ENCODE data around the gene ZNF467. TPM values are rescaled to one million over a fixed set of nuclear protein-coding genes. Genes with fewer than 3 reads are reported as not detected.

Gene ZNF467
- total RNA-seq, 1 donor from 2014 or later = 10.1 TPM

DNA sequence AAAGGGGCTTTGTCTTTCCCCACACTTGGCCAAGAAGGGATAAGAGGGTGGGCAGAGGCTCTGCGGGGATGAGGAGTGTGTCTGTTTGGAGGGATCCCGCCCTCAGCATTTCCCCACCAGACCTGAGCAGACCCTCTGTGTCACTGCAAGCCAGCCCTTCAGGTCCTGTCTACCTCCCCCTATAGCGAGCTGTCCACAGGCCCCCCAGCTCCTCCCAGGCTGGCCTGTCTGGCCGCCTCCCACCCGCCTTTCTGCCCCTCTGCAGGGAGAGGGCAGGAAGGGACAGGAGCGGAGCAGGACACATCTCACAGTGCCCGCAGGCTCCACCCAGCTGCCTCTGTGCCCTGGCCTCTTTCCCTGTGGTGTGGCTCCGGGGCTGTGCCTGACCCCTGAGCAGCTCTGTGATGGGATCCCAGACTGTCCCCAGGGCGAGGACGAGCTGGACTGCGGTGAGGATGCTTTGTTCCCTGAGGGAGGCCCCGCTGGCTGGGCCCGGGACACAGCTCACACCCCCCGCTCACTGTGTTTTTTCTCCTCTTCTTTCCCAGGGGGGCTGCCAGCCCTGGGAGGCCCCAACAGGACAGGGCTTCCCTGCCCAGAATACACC is 17.5 kb upstream of the ZNF467 start:
- DNase-seq (ENCODE audit: low spot score) (no peak), ATAC-seq (no peak)
- intact Hi-C loops (cut with DNase I) = no loop called here

DNA sequence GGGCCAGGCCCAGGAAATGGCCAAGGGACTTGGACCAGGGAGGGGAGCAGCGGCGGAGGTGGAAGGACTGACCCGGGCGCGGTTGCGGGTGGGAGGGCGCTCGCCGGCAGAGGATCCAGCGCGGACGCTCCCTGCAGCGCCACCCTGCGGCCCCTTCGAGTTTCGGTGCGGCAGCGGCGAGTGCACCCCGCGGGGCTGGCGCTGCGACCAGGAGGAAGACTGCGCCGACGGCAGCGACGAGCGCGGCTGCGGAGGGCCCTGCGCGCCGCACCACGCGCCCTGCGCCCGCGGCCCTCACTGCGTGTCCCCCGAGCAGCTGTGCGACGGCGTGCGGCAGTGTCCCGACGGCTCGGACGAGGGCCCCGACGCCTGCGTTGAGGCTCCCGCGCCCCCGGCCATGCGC is 16.8 kb upstream of the ZNF467 start:
- DNase-seq (ENCODE audit: low spot score) = no peak
- no peak for ATAC-seq
- intact Hi-C loops (cut with DNase I) = no loop called here

DNA sequence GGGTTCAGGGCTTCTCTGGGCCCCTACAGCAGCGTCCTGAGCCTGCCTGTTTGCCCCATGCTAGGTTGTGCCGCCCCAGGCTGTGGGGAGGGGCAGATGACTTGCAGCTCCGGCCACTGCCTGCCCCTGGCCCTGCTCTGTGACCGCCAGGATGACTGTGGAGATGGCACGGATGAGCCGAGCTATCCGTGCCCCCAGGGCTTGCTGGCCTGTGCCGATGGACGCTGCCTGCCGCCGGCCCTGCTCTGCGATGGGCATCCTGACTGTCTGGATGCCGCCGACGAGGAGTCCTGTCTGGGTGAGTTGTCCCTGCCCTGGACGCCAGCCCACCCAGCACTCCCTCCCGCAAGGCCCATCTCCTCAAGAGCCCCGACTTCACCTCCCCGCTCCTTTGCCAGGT is 15.7 kb upstream of the ZNF467 start:
- DNase-seq (ENCODE audit: low spot score) = no peak
- intact Hi-C loops (cut with DNase I) = no loop called here
- no peak for ATAC-seq

DNA sequence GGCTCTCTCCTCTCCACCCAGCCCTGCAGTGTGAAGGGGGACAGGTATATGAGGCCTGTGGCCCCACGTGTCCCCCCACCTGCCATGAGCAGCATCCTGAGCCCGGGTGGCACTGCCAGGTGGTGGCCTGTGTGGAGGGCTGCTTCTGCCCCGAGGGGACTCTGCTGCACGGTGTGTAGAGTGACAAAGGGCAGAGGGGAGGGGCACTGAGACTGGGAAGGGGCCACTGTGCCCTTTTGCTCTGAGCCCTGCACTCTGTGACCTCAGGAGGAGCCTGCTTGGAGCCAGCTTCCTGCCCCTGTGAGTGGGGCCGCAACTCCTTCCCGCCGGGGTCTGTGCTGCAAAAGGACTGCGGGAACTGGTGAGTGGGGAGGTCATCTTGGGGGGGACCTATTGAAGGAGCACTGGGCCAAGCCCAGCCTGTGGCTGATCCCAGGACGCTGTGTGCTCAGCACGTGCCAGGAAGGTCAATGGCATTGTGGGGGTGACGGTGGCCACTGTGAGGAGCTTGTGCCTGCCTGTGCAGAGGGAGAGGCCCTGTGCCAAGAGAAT is 15.0 kb upstream of the ZNF467 start:
- no peak for DNase-seq (ENCODE audit: low spot score)
- ATAC-seq = no peak
- intact Hi-C loops (cut with DNase I) = no loop called here

DNA sequence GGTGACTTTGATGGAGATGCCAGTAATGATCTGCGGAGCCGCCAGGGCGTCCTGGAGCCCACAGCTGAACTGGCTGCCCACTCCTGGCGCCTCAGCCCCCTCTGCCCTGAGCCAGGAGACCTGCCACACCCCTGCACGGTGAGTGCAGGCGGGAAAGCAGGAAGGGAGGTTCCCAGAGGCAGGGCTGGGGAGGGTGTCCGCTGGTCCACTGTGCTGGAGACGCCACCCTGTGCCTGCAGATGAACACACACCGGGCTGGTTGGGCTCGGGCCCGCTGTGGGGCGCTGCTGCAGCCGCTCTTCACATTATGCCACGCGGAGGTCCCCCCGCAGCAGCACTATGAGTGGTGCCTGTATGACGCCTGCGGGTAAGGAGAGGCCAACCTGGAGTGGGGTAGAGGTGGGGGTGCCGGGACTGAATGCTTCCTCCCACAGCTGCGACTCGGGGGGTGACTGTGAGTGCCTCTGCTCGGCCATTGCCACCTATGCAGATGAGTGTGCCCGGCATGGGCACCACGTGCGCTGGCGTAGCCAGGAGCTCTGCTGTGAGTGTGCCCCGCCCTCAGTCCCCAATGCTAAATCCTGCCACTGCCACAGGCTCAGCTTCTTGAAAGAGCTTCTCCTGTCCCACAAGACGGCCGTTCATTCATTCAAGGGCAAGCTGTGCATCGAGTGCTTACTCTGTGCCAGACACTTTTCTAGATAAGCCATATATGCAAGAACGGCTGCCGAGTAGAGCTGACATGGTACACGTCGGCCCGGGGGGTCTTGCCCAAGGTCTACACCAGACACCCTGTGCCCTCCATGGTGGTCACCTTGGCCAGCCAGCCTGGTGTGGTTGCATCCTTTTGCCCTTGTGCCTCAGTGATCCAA is 14.3 kb upstream of the ZNF467 start:
- DNase-seq (ENCODE audit: low spot score) = no peak
- no peak for ATAC-seq
- intact Hi-C loops (cut with DNase I) = no loop called here

DNA sequence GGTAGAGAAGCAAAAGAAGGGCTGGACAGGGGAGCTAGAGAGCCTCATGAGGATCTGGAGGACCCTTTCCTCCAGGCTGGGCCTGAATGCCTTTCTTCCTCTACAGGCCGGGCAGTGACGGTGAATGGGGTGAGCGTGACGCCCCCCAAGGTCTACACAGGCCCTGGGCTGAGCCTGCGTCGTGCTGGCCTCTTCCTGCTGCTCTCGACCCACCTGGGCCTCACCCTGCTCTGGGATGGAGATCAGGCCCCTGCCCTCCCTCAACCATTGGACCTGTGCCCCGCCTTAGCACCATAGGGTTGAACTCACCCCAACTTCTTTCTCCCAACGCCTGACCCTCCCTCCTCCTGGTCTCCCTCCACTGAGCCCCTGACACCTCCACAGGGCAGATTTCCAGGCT is 12.6 kb upstream of the ZNF467 start:
- DNase-seq (ENCODE audit: low spot score) = no peak

DNA sequence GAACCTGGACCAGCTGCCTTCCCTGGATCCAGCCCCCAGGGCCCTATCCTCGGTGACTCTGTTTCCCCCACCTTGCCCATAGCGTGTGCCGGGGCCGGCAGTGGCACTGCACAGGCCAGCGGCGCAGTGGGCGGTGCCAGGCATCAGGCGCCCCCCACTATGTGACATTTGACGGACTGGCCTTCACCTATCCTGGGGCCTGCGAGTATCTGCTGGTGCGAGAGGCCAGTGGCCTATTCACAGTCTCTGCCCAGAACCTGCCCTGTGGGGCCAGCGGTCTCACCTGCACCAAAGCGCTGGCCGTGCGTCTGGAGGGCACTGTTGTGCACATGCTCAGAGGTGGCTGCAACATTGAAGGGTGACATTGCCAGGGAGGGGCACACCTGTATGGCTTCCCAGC is 12.0 kb upstream of the ZNF467 start:
- DNase-seq (ENCODE audit: low spot score) (no peak), ATAC-seq (no peak)
- intact Hi-C loops (cut with DNase I) = no loop called here

More for the DNA sequence above, 12.6 kb upstream of the ZNF467 start:
- ATAC-seq = no peak
- intact Hi-C loops (cut with DNase I) = no loop called here

DNA sequence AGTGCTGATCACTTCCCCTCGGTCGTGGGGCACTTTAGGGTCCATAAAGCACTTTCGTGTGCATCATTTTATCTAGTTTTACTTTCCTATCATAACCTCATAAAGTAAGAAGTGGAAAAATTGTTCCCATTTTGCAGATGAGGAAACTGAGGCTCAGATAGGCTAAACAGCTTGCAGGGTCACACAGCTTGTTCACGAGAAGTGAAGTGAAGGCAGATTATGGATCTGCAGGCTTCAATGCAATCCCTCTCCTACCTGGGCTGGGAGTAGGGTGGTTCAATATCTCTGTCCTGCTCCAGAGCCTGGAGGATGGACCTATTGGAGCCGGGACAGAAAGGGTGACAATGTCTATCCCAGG is 10.8 kb upstream of the ZNF467 start:
- DNase-seq (ENCODE audit: low spot score) (no peak), ATAC-seq (no peak)
- intact Hi-C loops (cut with DNase I) = no loop called here

DNA sequence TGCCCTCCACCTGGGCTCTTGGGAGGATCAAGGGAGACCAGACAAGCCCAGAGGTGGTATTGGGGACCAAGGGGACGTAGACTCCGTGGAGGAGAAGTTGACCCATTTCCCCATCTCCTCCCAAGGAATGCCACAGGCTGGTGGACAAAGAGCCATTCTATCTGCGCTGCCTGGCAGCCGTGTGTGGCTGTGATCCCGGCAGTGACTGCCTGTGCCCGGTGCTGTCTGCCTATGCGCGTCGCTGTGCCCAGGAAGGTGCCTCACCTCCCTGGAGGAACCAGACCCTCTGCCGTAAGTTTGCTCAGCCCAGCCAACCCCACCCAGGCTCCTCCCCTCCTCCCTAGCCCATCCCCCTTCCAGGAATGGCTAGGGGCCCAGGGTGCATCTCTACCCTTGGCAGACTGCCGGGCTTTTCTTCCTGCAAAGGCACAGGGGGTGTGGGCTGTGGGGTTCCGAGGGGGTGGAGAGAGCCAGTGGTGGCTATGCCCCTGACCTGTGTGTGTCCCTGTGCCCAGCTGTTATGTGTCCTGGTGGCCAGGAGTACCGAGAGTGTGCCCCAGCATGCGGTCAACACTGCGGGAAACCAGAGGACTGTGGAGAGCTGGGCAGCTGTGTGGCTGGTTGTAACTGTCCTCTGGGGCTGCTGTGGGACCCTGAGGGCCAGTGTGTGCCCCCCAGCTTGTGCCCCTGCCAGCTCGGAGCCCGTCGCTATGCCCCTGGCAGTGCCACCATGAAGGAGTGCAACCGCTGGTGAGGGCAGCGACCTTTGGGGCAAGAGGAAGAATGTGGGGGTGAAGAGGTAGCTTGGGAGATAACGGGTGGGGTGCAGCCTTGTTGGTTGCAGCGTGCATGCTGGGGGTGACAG is 10.2 kb upstream of the ZNF467 start:
- no peak for ATAC-seq
- DNase-seq (ENCODE audit: low spot score) = no peak
- intact Hi-C loops (cut with DNase I) = no loop called here

DNA sequence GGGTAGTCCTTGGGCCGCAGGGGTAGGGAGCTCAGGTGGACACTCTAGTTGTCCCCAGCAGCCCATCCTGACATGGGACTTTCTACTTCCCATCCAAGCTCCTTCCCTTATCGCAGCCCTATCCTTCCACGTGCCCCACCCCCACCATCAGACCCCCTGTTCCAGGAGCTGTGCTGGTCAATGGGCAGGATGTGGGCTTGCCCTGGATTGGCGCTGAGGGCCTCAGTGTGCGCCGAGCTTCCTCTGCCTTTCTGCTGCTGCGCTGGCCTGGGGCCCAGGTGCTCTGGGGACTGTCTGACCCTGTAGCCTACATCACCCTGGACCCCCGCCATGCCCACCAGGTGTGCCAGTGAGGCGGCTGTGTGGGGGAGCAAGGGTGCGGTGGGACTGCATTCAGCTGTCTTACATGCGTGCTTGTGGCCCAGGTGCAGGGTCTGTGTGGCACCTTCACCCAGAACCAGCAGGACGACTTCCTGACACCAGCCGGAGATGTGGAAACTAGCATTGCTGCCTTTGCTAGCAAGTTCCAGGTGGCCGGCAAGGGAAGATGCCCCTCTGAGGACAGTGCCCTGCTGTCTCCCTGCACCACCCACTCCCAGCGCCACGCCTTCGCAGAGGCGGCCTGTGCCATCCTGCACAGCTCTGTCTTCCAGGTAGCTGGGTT is 9.4 kb upstream of the ZNF467 start:
- intact Hi-C loops (cut with DNase I) = no loop called here
- DNase-seq (ENCODE audit: low spot score) (no peak), ATAC-seq (no peak)

DNA sequence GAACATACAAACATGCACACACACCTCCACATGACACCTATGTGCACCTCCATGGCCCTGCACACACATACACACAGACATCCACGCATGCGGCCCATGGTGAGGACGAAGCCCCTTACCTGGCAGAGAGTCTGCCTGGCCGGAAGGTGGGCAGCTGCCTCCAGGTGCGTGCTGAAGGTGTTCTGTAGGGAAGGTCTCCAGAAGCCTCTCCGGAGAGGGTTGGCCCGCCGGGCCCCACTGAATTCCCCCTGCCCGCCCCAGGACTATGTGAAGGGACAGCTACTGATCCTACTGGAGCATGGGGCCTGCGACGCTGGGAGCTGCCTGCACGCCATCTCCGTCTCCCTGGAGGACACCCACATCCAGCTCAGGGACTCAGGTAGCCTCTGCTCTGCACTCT is 8.5 kb upstream of the ZNF467 start:
- ATAC-seq (no peak), DNase-seq (ENCODE audit: low spot score) (no peak)
- intact Hi-C loops (cut with DNase I) = no loop called here

DNA sequence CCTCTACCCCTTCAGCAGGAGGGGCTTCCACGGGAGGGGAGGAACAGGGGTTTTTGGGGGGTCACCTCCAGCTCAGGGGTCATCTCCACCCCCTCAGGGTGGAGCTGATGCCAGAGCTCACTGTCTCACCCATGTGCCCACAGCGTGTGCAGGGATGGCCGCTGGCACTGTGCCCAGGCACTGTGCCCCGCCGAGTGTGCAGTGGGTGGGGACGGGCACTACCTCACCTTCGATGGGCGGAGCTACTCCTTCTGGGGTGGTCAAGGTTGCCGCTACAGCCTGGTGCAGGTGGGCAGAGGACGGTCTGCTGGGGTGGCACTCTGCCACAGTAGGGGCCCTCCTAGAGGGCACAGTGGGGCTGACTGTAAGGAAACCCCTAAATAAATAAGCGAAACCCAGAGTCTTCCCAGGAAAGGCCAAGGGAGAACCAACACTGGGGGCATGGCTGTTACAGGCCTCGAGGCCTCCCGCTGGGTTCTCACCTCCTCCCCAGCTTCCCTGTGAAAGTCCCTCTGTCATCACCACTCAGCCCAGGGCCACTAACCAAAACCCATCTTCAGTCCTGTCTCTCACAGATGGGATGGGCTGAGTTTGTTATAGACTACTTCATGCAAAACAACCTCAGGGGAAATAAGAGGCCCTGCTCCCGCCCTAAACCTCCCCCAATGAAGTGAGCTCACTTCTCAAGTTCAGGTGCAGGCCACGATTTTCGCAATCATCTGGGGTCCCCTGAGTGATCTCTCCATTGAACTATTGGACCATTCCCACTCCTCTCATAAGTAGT is 7.4 kb upstream of the ZNF467 start:
- ATAC-seq (no peak), DNase-seq (ENCODE audit: low spot score) (no peak)
- intact Hi-C loops (cut with DNase I) = no loop called here

DNA sequence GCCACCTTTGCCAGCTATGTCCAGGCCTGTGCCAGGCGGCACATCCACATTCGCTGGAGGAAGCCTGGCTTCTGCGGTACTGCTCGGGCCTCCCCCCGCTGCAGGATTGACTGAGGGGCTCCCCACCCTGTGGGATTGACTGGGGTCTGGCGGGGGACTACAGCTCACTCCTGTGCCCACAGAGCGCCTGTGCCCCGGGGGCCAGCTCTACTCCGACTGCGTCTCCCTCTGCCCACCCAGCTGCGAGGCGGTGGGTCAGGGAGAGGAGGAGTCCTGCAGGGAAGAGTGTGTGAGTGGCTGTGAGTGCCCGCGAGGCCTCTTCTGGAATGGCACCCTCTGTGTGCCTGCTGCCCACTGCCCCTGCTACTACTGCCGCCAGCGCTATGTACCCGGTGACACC is 6.7 kb upstream of the ZNF467 start:
- ATAC-seq (no peak), DNase-seq (ENCODE audit: low spot score) (no peak)
- intact Hi-C loops (cut with DNase I) = no loop called here

DNA sequence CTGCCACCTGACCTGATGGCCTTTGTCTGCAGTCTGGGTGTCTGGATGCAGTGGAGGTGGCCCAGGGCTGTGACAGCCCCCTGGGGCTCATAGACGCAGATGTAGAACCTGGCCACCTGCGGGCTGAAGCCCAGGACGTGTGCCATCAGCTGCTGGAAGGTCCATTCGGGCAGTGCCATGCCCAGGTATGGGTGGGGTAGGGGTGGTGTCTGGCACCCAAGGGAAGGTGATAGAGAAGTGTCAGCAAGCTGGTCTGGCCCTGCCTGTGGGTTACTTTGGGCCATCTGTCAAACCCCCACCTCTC is 6.1 kb upstream of the ZNF467 start:
- no peak for ATAC-seq
- intact Hi-C loops (cut with DNase I) = no loop called here
- DNase-seq (ENCODE audit: low spot score) = no peak

DNA sequence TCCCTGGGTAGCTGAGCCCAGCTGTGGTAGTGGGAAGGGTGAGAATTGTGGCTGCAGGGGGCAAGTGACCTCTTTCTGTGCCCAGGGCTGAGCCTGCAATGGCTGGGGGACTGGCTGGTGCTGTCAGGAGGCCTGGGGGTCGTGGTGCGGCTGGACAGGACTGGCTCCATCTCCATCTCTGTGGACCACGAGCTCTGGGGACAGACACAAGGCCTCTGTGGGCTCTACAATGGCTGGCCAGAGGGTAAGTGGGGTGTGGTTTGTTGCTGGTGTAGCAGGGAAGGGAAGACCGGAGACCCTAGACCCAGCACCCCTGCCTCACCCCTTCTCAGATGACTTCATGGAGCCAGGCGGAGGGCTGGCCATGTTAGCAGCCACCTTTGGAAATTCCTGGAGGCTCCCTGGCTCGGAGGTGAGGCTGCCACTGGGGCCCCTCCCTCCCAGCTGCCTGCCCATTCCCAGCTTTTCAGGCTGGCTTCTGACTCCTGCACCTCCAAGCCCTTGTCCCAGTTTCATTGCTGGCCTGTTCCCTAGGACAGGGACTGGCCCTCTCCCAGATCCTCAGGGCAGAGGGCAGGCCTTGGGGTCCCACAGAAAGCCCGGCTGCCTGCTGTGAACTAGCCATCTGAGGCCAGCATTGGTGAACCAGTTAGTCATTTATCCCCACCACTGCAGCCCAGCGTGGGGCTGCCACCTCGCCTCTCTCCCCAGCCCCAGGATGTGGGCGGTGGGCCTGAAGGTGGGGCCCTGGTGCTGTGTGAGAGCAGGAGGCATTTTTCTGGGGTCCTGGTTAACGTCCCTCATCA is 5.5 kb upstream of the ZNF467 start:
- intact Hi-C loops (cut with DNase I) = no loop called here
- ATAC-seq (no peak), DNase-seq (ENCODE audit: low spot score) (no peak)

DNA sequence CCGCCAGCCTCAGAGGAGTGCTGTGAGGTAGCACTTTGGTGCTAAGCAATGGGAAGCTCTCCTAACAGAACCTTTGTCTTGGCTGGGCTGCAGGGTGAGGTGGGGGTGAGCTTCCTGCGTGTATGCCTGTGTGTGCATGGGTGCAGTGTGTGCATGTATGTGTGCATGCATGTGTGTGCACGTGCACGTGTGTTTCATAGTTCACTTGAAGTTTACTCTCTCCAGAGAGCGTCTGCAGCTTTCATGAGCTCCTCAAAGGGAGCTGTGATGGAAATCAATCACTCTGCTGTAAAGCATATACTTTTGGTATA is 4.9 kb upstream of the ZNF467 start:
- intact Hi-C loops (cut with DNase I) = no loop called here
- DNase-seq (ENCODE audit: low spot score) = no peak
- no peak for ATAC-seq

DNA sequence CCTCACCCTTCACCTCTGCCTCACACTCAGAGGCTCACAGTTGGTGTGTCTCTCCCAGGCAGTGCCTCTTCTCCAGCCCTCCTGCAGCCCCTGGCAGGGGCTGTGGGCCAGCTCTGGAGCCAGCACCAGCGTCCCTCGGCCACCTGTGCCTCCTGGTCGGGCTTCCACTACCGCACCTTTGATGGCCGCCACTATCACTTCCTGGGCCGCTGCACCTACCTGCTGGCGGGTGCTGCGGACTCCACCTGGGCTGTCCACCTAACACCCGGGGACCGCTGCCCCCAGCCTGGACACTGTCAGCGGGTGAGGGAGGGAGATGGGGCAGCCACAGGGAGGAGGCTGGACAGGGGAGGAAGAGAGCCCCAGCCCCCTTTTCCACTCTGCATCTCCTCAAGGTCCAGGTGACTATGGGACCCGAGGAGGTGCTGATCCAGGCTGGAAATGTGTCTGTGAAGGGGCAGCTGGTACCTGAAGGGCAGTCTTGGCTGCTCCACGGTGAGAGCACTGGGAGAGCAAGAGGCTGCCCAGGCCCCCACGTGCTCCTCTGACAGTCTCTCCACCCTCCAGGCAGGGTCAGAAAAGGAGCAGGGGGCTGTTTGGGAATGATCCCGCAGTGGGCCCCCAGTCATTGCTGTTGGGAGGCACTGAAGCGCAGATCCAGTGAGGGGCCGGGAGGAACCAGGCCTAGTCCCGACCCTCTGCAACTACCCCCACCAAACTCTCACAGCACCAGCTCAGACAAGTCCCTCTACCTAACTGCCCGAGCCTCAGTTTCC is 4.4 kb upstream of the ZNF467 start:
- intact Hi-C loops (cut with DNase I) = no loop called here
- ATAC-seq (no peak), DNase-seq (ENCODE audit: low spot score) (no peak)
